Measurements from ENCODE around the gene BLACAT1. TPM values are rescaled to one million over a fixed set of nuclear protein-coding genes. Genes with fewer than 3 reads are reported as not detected.

The BLACAT1 gene
- total and polyA plus RNA-seq, 2 of the 13 experiments (the other 11 are each of a cell fraction or from before 2014, with no cell fraction given) = 1.2 to 2.8 TPM

GRCh38 chr1:205423814-205424399 lies 31.9 kb downstream of the BLACAT1 start:
- TF ChIP-seq ZBTB42 (CRISPR knock-in tag; IDR thresholded peaks at IDR 0.05) = no peak
- TF ChIP-seq ZNF619 (CRISPR knock-in tag; IDR thresholded peaks at IDR 0.05) = no peak
- no peak for TF ChIP-seq ZNF512 (CRISPR knock-in tag; IDR thresholded peaks at IDR 0.05)
- no peak for TF ChIP-seq ATF2 (CRISPR knock-in tag; IDR thresholded peaks at IDR 0.05)
- TF ChIP-seq TBP (CRISPR knock-in tag; IDR thresholded peaks at IDR 0.05) = no peak
- no peak for TF ChIP-seq ZNF383 (CRISPR knock-in tag; IDR thresholded peaks at IDR 0.05; ENCODE audit: borderline replicate concordance)
- TF ChIP-seq RELA (CRISPR knock-in tag; IDR thresholded peaks at IDR 0.05) = no peak
- TF ChIP-seq HNF1A (IDR thresholded peaks at IDR 0.05; ENCODE audit: low read depth) = no peak
- no peak for TF ChIP-seq HNF1A (CRISPR knock-in tag; IDR thresholded peaks at IDR 0.05; ENCODE audit: borderline replicate concordance)
- no peak for TF ChIP-seq YY1 (IDR thresholded peaks at IDR 0.05; ENCODE audit: insufficient read depth, insufficient replicate concordance, low read depth, low read length)
- TF ChIP-seq ZNF510 (CRISPR knock-in tag; IDR thresholded peaks at IDR 0.05; ENCODE audit: low read depth) = no peak
- no peak for TF ChIP-seq ZNF816 (CRISPR knock-in tag; IDR thresholded peaks at IDR 0.05; ENCODE audit: borderline replicate concordance)
- TF ChIP-seq ZNF776 (CRISPR knock-in tag; IDR thresholded peaks at IDR 0.05) = no peak
- TF ChIP-seq ZMYM4 (CRISPR knock-in tag; IDR thresholded peaks at IDR 0.05) = no peak
- no peak for TF ChIP-seq ZBTB8A (CRISPR knock-in tag; IDR thresholded peaks at IDR 0.05; ENCODE audit: borderline replicate concordance, low read depth)
- TF ChIP-seq SMAD3 (CRISPR knock-in tag; IDR thresholded peaks at IDR 0.05) = no peak
- no peak overlapping the region for H3K4me3 ChIP-seq (replicated peaks in 1 of 3; ENCODE audit: insufficient read depth in 1 of 3, low read depth in 2 of 3, low read length in 3 of 3)
- POLR2A ChIA-PET = interaction anchor here (1.4 kb wide), 1 partner anchor 18 kb away, joined by 4 read pairs; no protein-coding TSS in a partner anchor
- H3K9me3 ChIP-seq (ENCODE audit: low read length) = no peaks in the 10 kb centered on the region
- no peak overlapping the region for H3K4me2 ChIP-seq (ENCODE audit: low read depth, low read length)
- no peaks in the 10 kb centered on the region for H3K79me2 ChIP-seq (ENCODE audit: insufficient read depth, low read length)
- no peaks in the 10 kb centered on the region for H3K36me3 ChIP-seq (replicated peaks in 1 of 2; ENCODE audit: control insufficient read depth in 1 of 2, insufficient read depth in 2 of 2, low read length in 2 of 2)
- no peak overlapping the region for H3K27ac ChIP-seq (ENCODE audit: extremely low read length, insufficient read depth, low read length)
- BruUV-seq (replicated peaks) = no TSS peak
- in situ Hi-C loops (cut with HindIII; ENCODE audit: extremely low pct_ligation_motif_present, low pct_unique_long_range_greater_than_20kb) (no loop called here), intact Hi-C loops (cut with micrococcal nuclease; ENCODE audit: unreplicated experiment) (loop anchor here (1.0 kb wide), 1 partner anchor 61 kb away; no protein-coding TSS in a partner anchor)
- FAIRE-seq = no peak
- no peak overlapping the region for H2AFZ ChIP-seq (ENCODE audit: low read length)
- CTCF ChIA-PET (ENCODE audit: low intra/inter-chr PET ratio, low total read pairs) = interaction anchor here (1.1 to 1.7 kb wide), 3 partner anchors 31 to 62 kb away, joined by 3 to 4 read pairs (median 4); no protein-coding TSS in a partner anchor
- no peak for DNase-seq (ENCODE audit: low spot score)
- H4K20me1 ChIP-seq (ENCODE audit: insufficient read depth, low read length) = no peaks in the 10 kb centered on the region
- peaks cover 0 to 56% of the 10 kb centered on the region in 2 experiments; a peak in 3 of 5 replicates for H3K27me3 ChIP-seq (ENCODE audit: control insufficient read depth in 1 of 2, insufficient read depth in 2 of 2, low read length in 2 of 2)
- H3K9ac ChIP-seq (ENCODE audit: insufficient read depth, low read depth, low read length) = no peak overlapping the region
- ATAC-seq = no peak
- WGBS (ENCODE audit: low lambda C conversion rate) = 16% methylated on average over 6 of the region's 6 CpGs
- H3K4me1 ChIP-seq (ENCODE audit: insufficient read depth, low read length) = no peaks in the 10 kb centered on the region

Measured in HepG2 (cell line).